Endothelial cell of umbilical vein (primary cell): ENCODE data around the gene WDFY2. TPM values are rescaled to one million over a fixed set of nuclear protein-coding genes. Genes with fewer than 3 reads are reported as not detected.

Experiments
- BruUV-seq: library from RNA; stranded (reverse); fragments of 400-500 nt; replicated peaks from 2 replicates; lab custom pipeline; 2021; lab: Mats Ljungman, UMichigan
- CTCF ChIA-PET: fragments of 300-600, 350-600 bp; sonication (Branson Sonifier 250); formaldehyde crosslinking; loops from one replicate; lab custom pipeline; 2021; ENCODE audit warnings: antibody characterized with exemption, inconsistent platforms; lab: Charles Lee
- POLR2A ChIA-PET: fragments of 300-600, 350-600 bp; sonication (Branson Sonifier 250); formaldehyde crosslinking; loops from one replicate; lab custom pipeline; 2021; ENCODE audit warnings: antibody characterized with exemption, inconsistent platforms; lab: Charles Lee
- DNase-seq: peaks from one replicate; pipeline ENCODE4 v3.0.0-alpha.2; 2011; ENCODE audit warnings: low read depth, low spot score
- FAIRE-seq: peaks from 2 replicates; lab custom pipeline; 2011; peaks lifted over from hg19 to GRCh38; lab: Jason Lieb, UNC
- H2AFZ ChIP-seq: 2 replicates; pipeline ENCODE4 v1.6.0; 2012; ENCODE audit warnings: low read depth, low read length, control low read depth, inconsistent platforms
- H3K27ac ChIP-seq: 2 replicates; pipeline ENCODE4 v1.5.1; 2011; ENCODE audit warnings: low read depth, mild to moderate bottlenecking, control low read depth, low read length, moderate library complexity; ENCODE audit not compliant: insufficient read depth
- H3K27me3 ChIP-seq, 2 experiments: 2 replicates each; pipeline versions ENCODE4 v1.6.0 to v1.6.1; 2011; ENCODE audit warnings: low read length in 2 of 2, mixed read lengths in 1 of 2; ENCODE audit not compliant: control insufficient read depth in 2 of 2, insufficient read depth in 2 of 2
- H3K36me3 ChIP-seq, 2 experiments: 2 replicates in 1 of 2; 3 replicates in 1 of 2; pipeline ENCODE4 v1.5.1; 2011; ENCODE audit warnings: low read length in 2 of 2, mild to moderate bottlenecking in 1 of 2, moderate library complexity in 1 of 2; ENCODE audit not compliant: control insufficient read depth in 2 of 2, insufficient read depth in 2 of 2; ENCODE audit errors: extremely low read depth in 1 of 2
- H3K4me1 ChIP-seq: 3 replicates; pipeline ENCODE4 v1.5.1; 2011; ENCODE audit warnings: mild to moderate bottlenecking, low read length; ENCODE audit not compliant: control insufficient read depth, insufficient read depth; ENCODE audit errors: extremely low read depth
- H3K4me2 ChIP-seq: 2 replicates; pipeline ENCODE4 v1.6.1; 2011; ENCODE audit warnings: low read length, control low read depth, mixed read lengths; ENCODE audit not compliant: insufficient read depth
- H3K4me3 ChIP-seq, 3 experiments: fragments of 200-600 bp in 1 of 3; sonication (generic), shearing (Covaris generic) in 1 of 3; replicated peaks in 1 of 3; 2 replicates each; pipeline ENCODE4 v1.5.1; 2011 to 2016; ENCODE audit warnings: control low read depth in 3 of 3, low read length in 3 of 3, mild to moderate bottlenecking in 2 of 3, inconsistent platforms in 1 of 3, low read depth in 1 of 3, moderate library complexity in 1 of 3; ENCODE audit not compliant: insufficient read depth in 1 of 3
- H3K79me2 ChIP-seq: 2 replicates; pipeline ENCODE4 v1.6.0; 2012; ENCODE audit warnings: low read length, inconsistent platforms; ENCODE audit not compliant: control insufficient read depth, insufficient read depth
- H3K9ac ChIP-seq: replicated peaks from 2 replicates; pipeline ENCODE3; 2011; ENCODE audit warnings: low read length, control low read depth; ENCODE audit not compliant: insufficient read depth; ENCODE audit errors: extremely low read depth
- H3K9me1 ChIP-seq: replicated peaks from 3 replicates; pipeline ENCODE4 v1.6.0; 2011; ENCODE audit warnings: mild to moderate bottlenecking, low read length; ENCODE audit not compliant: control insufficient read depth, insufficient read depth; ENCODE audit errors: extremely low read depth
- H3K9me3 ChIP-seq: replicated peaks from 2 replicates; pipeline ENCODE4 v1.5.1; 2012; ENCODE audit warnings: low read length, inconsistent platforms; ENCODE audit not compliant: control insufficient read depth, insufficient read depth
- H4K20me1 ChIP-seq: replicated peaks from 2 replicates; pipeline ENCODE3; 2011; ENCODE audit warnings: mild to moderate bottlenecking, low read length; ENCODE audit not compliant: control insufficient read depth, insufficient read depth; ENCODE audit errors: extremely low read depth
- EZH2 ChIP-seq: IDR thresholded peaks from 2 replicates; pipeline ENCODE4 v1.6.1; 2012; ENCODE audit warnings: borderline replicate concordance, low read depth, mild to moderate bottlenecking, moderate library complexity, low read length, inconsistent platforms; ENCODE audit not compliant: severe bottlenecking
- FOS ChIP-seq: IDR thresholded peaks from 2 replicates; pipeline ENCODE4 v1.6.1; 2011; ENCODE audit warnings: mild to moderate bottlenecking, low read length, moderate library complexity, borderline replicate concordance; ENCODE audit not compliant: insufficient read depth
- GATA2 ChIP-seq: IDR thresholded peaks from 2 replicates; pipeline ENCODE4 v1.7.0; 2011; ENCODE audit warnings: low read depth, mild to moderate bottlenecking, moderate library complexity, mixed read lengths, low read length; ENCODE audit not compliant: insufficient read length, insufficient read depth
- JUN ChIP-seq: IDR thresholded peaks from 2 replicates; pipeline ENCODE4 v1.6.1; 2011; ENCODE audit warnings: borderline replicate concordance, low read depth; ENCODE audit not compliant: insufficient read length, insufficient read depth
- MYC ChIP-seq: IDR thresholded peaks from one replicate; pipeline ENCODE4 v1.6.1; 2011; ENCODE audit warnings: mild to moderate bottlenecking, low read depth, low read length
- POLR2A ChIP-seq: IDR thresholded peaks from 2 replicates; pipeline ENCODE4 v1.6.1; 2012; ENCODE audit warnings: low read depth, mild to moderate bottlenecking, control low read depth, low read length
- POLR2AphosphoS5 ChIP-seq: IDR thresholded peaks from 2 replicates; pipeline ENCODE4 v1.6.1; 2012; ENCODE audit warnings: low read depth, mild to moderate bottlenecking, control low read depth, low read length, moderate library complexity; ENCODE audit not compliant: insufficient read depth
- dilution Hi-C: fragments of 300-500 bp; cut with MboI; formaldehyde crosslinking; loops from one replicate; pipeline ENCODE4 v1.15.0; 2019; ENCODE audit warnings: low sequenced_read_pairs; ENCODE audit not compliant: extremely low pct_ligation_motif_present
- intact Hi-C: fragments of 100-400 bp; cut with micrococcal nuclease; formaldehyde crosslinking; loops from one replicate; pipeline ENCODE4 v1.10.0; 2022
- polyA plus RNA-seq, 4 experiments: library from polyadenylated mRNA; depleted of rRNA in 3 of 4; stranded (reverse) in 3 of 4; unstranded in 1 of 4; fragments of >200 nt; gene quantifications; 2 replicates each; pipeline versions ENCODE4 v1.2.1 to v1.2.3, GENCODE V29; 2011 to 2012; ENCODE audit warnings: missing spikeins in 1 of 4
- total RNA-seq: library from RNA; stranded (reverse); gene quantifications from 2 replicates; pipeline ENCODE4 v1.2.3, GENCODE V29; 2021
- TF ChIP-seq, protein P1 (sequence below): IDR thresholded peaks from 2 replicates; pipeline ENCODE4 v1.6.1; 2011; ENCODE audit not compliant: insufficient read depth, insufficient read length
- TF ChIP-seq, protein P2 (sequence below), 2 donors: IDR thresholded peaks; 1 replicate in 1 of 2; 2 replicates in 1 of 2; pipeline ENCODE4 v1.5.1; 2011; ENCODE audit warnings: low read length in 2 of 2, mild to moderate bottlenecking in 2 of 2, moderate library complexity in 2 of 2, control low read depth in 1 of 2, inconsistent platforms in 1 of 2, low read depth in 1 of 2; ENCODE audit not compliant: insufficient read depth in 1 of 2; ENCODE audit errors: extremely low read depth in 1 of 2

WDFY2 gene
- total and polyA plus RNA-seq, 2 donors (not counting 3 experiments of a cell fraction or from before 2014, with no cell fraction given), result 2.1 to 5.5 TPM

DNA sequence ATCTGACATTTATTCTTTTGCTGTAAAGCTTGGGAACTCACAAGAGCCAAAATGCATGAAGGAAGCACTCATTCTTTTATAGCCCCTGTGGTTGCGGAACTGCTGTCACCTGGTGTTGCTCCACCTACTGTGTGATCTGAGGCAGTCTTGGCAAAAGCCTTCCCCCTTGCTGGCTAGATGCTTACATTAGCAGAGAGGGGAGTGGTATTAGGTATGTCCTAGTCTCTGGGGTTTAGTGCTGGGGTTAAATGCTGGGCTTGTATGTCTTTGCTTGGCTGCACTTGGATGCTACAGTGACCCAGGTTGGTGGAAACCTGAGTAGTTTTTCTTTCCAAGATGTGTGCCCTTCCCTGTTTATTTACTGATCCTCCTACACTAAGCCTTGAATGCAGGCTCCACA lies 99.3 kb downstream of the WDFY2 start:
- Histone ChIP-seq H3K36me3 (no peaks in the 10 kb centered on the region), H3K27me3 (no peaks in the 10 kb centered on the region), H3K27ac (no peak overlapping the region), H3K79me2 (no peaks in the 10 kb centered on the region), H3K4me2 (no peak overlapping the region), H3K4me1 (no peaks in the 10 kb centered on the region), H3K9me1 (no peaks in the 10 kb centered on the region), H2AFZ (no peak overlapping the region), H4K20me1 (no peaks in the 10 kb centered on the region), H3K9me3 (no peaks in the 10 kb centered on the region), H3K4me3 (no peak overlapping the region), H3K9ac (no peak overlapping the region)
- no TSS peak for BruUV-seq
- dilution Hi-C loops (no loop called here), intact Hi-C loops (no loop called here)
- ChIA-PET CTCF (interaction anchor here (0.9 kb wide), 1 partner anchor 64 kb away, joined by 3 read pairs; no protein-coding TSS in a partner anchor), POLR2A (interaction anchor here (0.7 kb wide), 1 partner anchor 93 kb away, joined by 6 read pairs; no protein-coding TSS in a partner anchor)
- DNase-seq, result no peak
- no peak for FAIRE-seq
- TF ChIP-seq, protein P1, sequence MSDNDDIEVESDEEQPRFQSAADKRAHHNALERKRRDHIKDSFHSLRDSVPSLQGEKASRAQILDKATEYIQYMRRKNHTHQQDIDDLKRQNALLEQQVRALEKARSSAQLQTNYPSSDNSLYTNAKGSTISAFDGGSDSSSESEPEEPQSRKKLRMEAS, result no peak
- TF ChIP-seq FOS (no peak), POLR2AphosphoS5 (no peak), JUN (no peak), MYC (no peak), EZH2 (no peak), GATA2 (no peak), POLR2A (no peak)
- TF ChIP-seq, protein P2, sequence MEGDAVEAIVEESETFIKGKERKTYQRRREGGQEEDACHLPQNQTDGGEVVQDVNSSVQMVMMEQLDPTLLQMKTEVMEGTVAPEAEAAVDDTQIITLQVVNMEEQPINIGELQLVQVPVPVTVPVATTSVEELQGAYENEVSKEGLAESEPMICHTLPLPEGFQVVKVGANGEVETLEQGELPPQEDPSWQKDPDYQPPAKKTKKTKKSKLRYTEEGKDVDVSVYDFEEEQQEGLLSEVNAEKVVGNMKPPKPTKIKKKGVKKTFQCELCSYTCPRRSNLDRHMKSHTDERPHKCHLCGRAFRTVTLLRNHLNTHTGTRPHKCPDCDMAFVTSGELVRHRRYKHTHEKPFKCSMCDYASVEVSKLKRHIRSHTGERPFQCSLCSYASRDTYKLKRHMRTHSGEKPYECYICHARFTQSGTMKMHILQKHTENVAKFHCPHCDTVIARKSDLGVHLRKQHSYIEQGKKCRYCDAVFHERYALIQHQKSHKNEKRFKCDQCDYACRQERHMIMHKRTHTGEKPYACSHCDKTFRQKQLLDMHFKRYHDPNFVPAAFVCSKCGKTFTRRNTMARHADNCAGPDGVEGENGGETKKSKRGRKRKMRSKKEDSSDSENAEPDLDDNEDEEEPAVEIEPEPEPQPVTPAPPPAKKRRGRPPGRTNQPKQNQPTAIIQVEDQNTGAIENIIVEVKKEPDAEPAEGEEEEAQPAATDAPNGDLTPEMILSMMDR (IDR thresholded peaks at IDR 0.05; ENCODE audit: extremely low read depth in 1 of 2, insufficient read depth in 1 of 2, low read depth in 1 of 2, low read length in 2 of 2), result no peak
